Right kidney (tissue), 9 donors: Measurements from ENCODE around the gene LRRC52.

Experiments used
- DNase-seq: peaks from one replicate; pipeline ENCODE4 v3.0.0-alpha.2; 2016
- long read RNA-seq, 8 donors: transcript quantifications; one replicate each; lab custom pipeline, GENCODE V29; 2026

LRRC52 gene
- long read RNA-seq, donor 1: 0 reads
- long read RNA-seq, donor 2: 0 reads
- long read RNA-seq, donor 3: 0 reads
- long read RNA-seq, donor 4: 0 reads
- long read RNA-seq, donor 5: 0 reads
- long read RNA-seq, donor 6: 0 reads
- long read RNA-seq, donor 7: 0 reads
- long read RNA-seq, donor 8: 0 reads

GRCh38 chr1:165543532-165544438 lies at the start of gene LRRC52:
TSS of gene LRRC52 (plus strand) at chr1:165544000. CDS start at chr1:165544297, 297 bp downstream.
- peak; percentile 39 for DNase-seq

- peak; percentile 12 for DNase-seq
These were observed 48.6 kb upstream of the LRRC52 start for GRCh38 chr1:165494949-165495857.

- DNase-seq: peak; percentile 13
These were observed 48.0 kb upstream of the LRRC52 start for GRCh38 chr1:165495858-165496205.

GRCh38 chr1:165496501-165496900 lies 47.3 kb upstream of the LRRC52 start:
- no peak for DNase-seq

GRCh38 chr1:165497069-165498013 lies 46.5 kb upstream of the LRRC52 start:
- DNase-seq: no peak

- no peak for DNase-seq
These were observed 42.4 kb upstream of the LRRC52 start for GRCh38 chr1:165501330-165501969.

- no peak for DNase-seq
These were observed 41.8 kb upstream of the LRRC52 start for GRCh38 chr1:165501970-165502348.

GRCh38 chr1:165507570-165507969 lies 36.2 kb upstream of the LRRC52 start:
- no peak for DNase-seq

- DNase-seq: no peak
These were observed 35.5 kb upstream of the LRRC52 start for GRCh38 chr1:165508291-165508690.

- DNase-seq: no peak
These were observed 31.0 kb upstream of the LRRC52 start for GRCh38 chr1:165512816-165513215.

GRCh38 chr1:165516469-165516868 lies 27.3 kb upstream of the LRRC52 start:
- no peak for DNase-seq

- no peak for DNase-seq
These were observed 23.2 kb upstream of the LRRC52 start for GRCh38 chr1:165520646-165521045.

GRCh38 chr1:165524639-165525285 lies 19.0 kb upstream of the LRRC52 start:
- no peak for DNase-seq

- DNase-seq: no peak
These were observed 18.1 kb upstream of the LRRC52 start for GRCh38 chr1:165525708-165526107.

- DNase-seq: no peak
These were observed 16.4 kb upstream of the LRRC52 start for GRCh38 chr1:165527251-165528007.

- DNase-seq: no peak
These were observed 12.8 kb upstream of the LRRC52 start for GRCh38 chr1:165531021-165531420.

- DNase-seq: no peak
These were observed 11.7 kb upstream of the LRRC52 start for GRCh38 chr1:165532053-165532452.

GRCh38 chr1:165533254-165533653 lies 10.5 kb upstream of the LRRC52 start:
- no peak for DNase-seq

GRCh38 chr1:165536016-165536415 lies 7.8 kb upstream of the LRRC52 start:
- DNase-seq: no peak
